Measurements from ENCODE around the gene ZNF81. TPM values are rescaled to one million over a fixed set of nuclear protein-coding genes. Genes with fewer than 3 reads are reported as not detected.

ZNF81 gene
- total and polyA plus RNA-seq, 4 donors = 0.74 to 5.4 (median 2.0) TPM

GRCh38 chrX:47859686-47860085, 23.0 kb downstream of the ZNF81 start:
- DNase-seq (ENCODE audit: low spot score) = no peak
- Histone ChIP-seq H3K36me3 (ENCODE audit: control insufficient read depth in 4 of 4, insufficient read depth in 3 of 4, low read depth in 1 of 4, low read length in 3 of 4) (no peaks in the 10 kb centered on the region), H3K4me1 (ENCODE audit: control insufficient read depth in 4 of 4, insufficient read depth in 4 of 4, low read length in 3 of 4) (peaks cover 0 to 5% (median 1%) of the 10 kb centered on the region in 4 donors), H3K27me3 (ENCODE audit: control insufficient read depth in 4 of 4, insufficient read depth in 4 of 4, low read length in 3 of 4) (no peaks in the 10 kb centered on the region), H3K9me3 (ENCODE audit: control insufficient read depth in 4 of 4, low read length in 3 of 4) (no peaks in the 10 kb centered on the region), H3K9ac (ENCODE audit: low read depth in 1 of 2, low read length in 2 of 2) (no peak overlapping the region), H3K27ac (ENCODE audit: low read depth in 1 of 2, low read length in 2 of 2) (no peak overlapping the region), H3K4me3 (ENCODE audit: low read depth in 1 of 3, low read length in 3 of 3) (no peak overlapping the region)
- WGBS = 79% methylated on average over 4 of the region's 4 CpGs
- TF ChIP-seq ATF3 (IDR thresholded peaks at IDR 0.05) (no peak), FOXA2 (IDR thresholded peaks at IDR 0.05) (no peak), SP1 (IDR thresholded peaks at IDR 0.05) (no peak), NR2F2 (IDR thresholded peaks at IDR 0.05) (no peak), MAX (IDR thresholded peaks at IDR 0.05) (no peak), REST (IDR thresholded peaks at IDR 0.05) (no peak), ZBTB33 (IDR thresholded peaks at IDR 0.05) (no peak), CTCF (IDR thresholded peaks at IDR 0.05; ENCODE audit: low read depth, low read length, missing input control) (no peak), TAF1 (conservative IDR thresholded peaks at IDR 0.05) (no peak), RAD21 (IDR thresholded peaks at IDR 0.05) (no peak), EGR1 (IDR thresholded peaks at IDR 0.05; ENCODE audit: low read depth in 2 of 2) (no peak), HNF4A (conservative IDR thresholded peaks at IDR 0.05) (no peak), FOXA1 (IDR thresholded peaks at IDR 0.05) (no peak), RXRA (IDR thresholded peaks at IDR 0.05) (no peak), JUND (IDR thresholded peaks at IDR 0.05) (no peak), GABPA (IDR thresholded peaks at IDR 0.05 in 1 of 2, conservative IDR thresholded peaks at IDR 0.05 in 1 of 2) (no peak), YY1 (IDR thresholded peaks at IDR 0.05) (no peak), HNF4G (IDR thresholded peaks at IDR 0.05) (no peak)
